Upper lobe of left lung (tissue), 4 donors: ENCODE data around the gene VDR.

Experiments used
- CTCF ChIP-seq, 6 experiments: fragments of 450-650 bp in 4 of 6; fragments of 200-600 bp in 2 of 6; sonication (generic) in 2 of 6; IDR thresholded peaks; one replicate each; pipeline ENCODE4 v1.5.1; 2016 to 2019; ENCODE audit warnings: antibody characterized with exemption in 6 of 6
- POLR2A ChIP-seq, 4 donors: fragments of 450-650 bp; IDR thresholded peaks; one replicate each; pipeline ENCODE4 v1.5.1; 2016 to 2017; ENCODE audit warnings: antibody characterized with exemption in 4 of 4, mild to moderate bottlenecking in 2 of 4

- TF ChIP-seq CTCF (IDR thresholded peaks at IDR 0.05), result no peak
- TF ChIP-seq POLR2A (IDR thresholded peaks at IDR 0.05), result no peak
Measured at GRCh38 chr12:47868552-47869031, 36.2 kb downstream of the VDR start.
